Stimulated activated CD8-positive, alpha-beta memory T cell treated with anti-CD3 and anti-CD28 coated beads, Interleukin-15, amount 100 ng/mL, for 1 hour (primary cell): ENCODE measurements around the gene ASCC3.

Experiments
- DNase-seq: peaks from one replicate; pipeline ENCODE4 v3.0.0-alpha.2; 2020; ENCODE audit warnings: low read depth

ASCC3 gene

GRCh38 chr6:100491952-100492670 is 389.0 kb downstream of the ASCC3 start:
- no peak for DNase-seq

GRCh38 chr6:100490065-100490464 is 391.1 kb downstream of the ASCC3 start:
- DNase-seq, result no peak

DNA sequence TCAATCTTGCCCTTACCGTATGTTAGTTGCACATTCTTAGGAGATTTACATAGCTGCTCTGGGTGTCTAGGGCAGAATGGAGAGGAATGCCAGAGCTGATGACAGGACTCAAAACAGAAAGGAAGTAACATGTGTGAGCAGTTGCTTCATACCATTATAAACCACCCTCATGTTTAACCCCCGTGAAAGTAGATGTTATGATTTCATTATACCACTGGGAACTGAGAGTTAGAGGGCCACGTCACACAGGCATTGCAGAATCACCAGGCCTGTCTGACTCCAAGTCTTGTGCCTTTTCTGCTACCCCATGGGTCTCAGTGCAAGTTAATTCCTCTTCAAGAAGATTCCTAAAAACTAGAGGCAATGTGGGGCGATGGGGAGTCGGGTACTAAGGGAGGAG is 392.9 kb downstream of the ASCC3 start:
- no peak for DNase-seq

GRCh38 chr6:100487638-100488037 is 393.5 kb downstream of the ASCC3 start:
- no peak for DNase-seq

DNA sequence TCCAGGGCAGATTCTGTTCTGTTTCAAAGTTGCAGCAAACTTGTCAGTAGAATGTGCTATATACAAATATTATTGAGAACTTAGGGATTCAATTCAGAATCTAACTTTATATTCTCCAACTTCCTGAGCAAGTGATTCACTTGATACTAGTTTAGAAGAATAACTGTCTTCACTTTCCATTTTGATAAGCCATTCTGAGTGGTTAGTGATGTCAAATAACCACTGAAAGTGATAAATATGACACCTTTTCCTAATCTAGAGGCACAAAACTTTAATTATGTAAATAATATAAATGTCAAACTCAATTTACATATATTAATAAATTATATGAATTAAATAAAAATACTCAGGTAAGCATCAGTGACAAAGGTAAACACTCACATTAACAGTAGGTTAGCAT is 395.9 kb downstream of the ASCC3 start:
- DNase-seq, result no peak

GRCh38 chr6:100484474-100484873 is 396.7 kb downstream of the ASCC3 start:
- DNase-seq, result no peak

DNA sequence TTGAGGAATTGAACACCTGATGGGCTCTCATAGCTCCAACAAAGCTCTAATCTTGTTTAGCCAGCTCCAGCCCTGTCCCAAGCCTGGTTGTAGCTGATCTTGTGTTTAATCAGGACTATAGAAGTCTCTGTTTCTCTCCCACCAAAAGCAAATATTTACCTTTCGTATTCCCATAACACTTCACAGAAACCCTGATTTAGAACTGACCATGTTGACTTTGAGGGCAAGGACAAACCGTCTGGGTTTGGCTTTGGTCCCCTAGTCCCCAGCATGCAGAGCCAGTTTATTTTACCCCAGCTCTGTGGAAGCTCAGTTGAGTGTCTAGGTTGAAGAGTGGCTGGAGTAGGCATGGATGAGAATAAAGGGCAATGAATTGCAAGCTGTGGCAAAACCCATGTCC is 398.4 kb downstream of the ASCC3 start:
- DNase-seq, result no peak

GRCh38 chr6:100479179-100480035 is 401.7 kb downstream of the ASCC3 start:
- no peak for DNase-seq

GRCh38 chr6:100475554-100476320 is 405.4 kb downstream of the ASCC3 start:
- no peak for DNase-seq

GRCh38 chr6:100473182-100473581 is 407.9 kb downstream of the ASCC3 start:
- no peak for DNase-seq

GRCh38 chr6:100472674-100473073 is 408.5 kb downstream of the ASCC3 start:
- DNase-seq, result no peak

- no peak for DNase-seq
Observed at GRCh38 chr6:100470422-100471120, 410.6 kb downstream of the ASCC3 start.

DNA sequence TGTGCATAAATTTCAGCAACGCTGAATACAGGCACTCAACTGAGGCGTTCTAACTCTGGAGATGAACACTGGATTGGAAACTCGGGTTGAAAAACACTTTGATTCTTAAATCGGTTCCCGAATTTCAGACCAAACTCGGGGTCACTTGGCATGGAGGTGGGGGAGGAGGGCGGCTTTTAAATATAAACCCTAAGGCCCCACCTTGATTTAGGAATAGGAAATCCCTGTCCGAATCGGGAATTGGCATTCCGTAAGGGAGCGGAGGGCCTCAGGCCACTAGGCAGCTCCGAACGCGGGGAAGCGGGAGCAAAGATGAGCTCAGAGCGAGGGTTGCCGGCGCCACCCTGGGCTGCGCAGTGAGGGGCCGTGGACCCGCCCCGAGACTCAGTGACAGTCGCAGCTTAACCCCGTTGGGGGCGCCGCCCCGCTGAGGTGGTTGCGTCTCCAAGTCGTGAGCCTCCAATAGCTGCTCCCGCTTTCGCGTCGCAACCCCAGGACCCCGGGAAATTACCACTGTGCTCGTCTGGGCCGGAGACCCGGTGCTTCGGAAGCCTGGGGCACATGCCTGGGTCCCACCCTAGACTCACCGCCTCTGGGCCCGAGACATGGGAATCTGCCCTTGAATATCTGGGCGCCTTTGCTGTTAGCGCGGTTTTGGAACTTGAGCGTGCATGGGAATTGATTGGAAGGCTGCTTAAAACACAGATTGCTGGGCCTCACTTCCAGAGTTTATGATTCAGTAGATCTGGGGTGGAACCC is 411.8 kb downstream of the ASCC3 start:
- DNase-seq, result no peak

DNA sequence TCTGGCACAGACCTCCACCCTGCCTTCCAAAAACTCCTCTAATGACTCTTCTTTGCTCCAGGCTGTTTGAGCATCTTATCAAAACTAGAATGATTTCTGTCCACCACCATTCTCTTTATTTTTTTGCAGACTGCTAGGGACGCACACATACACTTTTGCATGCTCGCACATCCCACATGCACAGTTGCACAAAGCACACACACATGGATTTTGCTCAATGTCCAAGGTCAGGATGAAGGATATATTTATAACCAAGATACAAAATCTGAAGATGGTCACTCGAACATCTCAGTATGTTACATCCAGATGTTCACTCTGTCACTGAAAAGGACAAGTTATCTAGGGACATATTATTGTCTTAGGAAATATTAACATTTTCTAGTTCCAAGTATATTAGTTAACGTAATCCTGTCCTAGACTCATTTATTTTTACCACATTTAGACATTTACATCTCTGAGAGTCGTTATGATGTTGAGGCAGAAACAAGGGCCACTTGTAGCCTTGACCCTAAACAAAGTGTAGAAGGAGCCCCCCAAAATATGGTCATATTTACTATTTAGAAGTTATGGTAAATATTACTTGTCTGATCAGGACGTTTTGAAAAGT is 413.0 kb downstream of the ASCC3 start:
- DNase-seq, result no peak

DNA sequence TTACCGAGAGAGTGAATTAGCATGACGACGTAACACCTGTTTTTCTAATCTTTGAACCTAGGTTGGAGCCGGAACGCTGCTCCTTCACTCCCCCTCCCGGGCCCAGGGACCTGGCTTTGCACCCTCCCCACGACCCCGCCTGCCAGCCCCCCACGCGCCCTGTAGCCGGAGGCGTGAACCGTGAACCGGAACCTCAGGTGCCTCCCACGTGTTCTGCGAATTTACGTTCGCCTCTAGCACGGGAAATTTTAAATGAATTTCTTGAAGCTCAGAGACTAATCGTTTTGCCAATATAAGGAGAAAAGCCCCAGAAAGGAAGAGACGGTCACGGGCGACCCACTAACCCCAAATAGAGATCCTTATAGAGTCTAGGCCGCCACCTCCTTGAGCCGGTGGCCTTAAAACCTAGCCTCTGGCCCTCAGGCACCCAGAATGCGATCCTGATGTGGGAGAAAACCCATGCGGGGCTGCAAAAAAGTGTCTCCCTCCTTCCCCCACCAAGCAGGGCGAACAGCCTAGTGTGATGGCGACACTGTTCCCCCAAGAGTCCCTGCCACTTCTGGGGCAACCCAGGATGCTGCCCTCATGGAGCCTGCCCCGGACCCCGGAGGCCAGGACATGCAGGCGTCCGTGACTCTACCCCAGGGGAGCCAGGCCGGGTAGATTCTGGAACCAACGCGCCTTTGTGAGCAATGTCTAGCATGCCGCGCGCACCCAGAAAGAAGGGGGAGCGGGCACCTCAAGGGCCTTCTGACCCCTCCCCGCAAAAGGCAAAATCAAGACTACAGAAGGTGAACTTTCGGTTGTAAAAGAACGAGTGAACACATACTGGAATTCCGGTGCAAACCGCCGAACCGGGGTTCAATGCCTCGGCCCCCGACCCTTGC is 413.8 kb downstream of the ASCC3 start:
- DNase-seq, result no peak

GRCh38 chr6:100466410-100467128 is 414.6 kb downstream of the ASCC3 start:
- DNase-seq, result no peak

GRCh38 chr6:100465701-100466409 is 415.3 kb downstream of the ASCC3 start:
- DNase-seq, result no peak

GRCh38 chr6:100464903-100465700 is 416.0 kb downstream of the ASCC3 start, which contains the start of gene SIM1:
Gene SIM1, minus strand, starts transcription at chr6:100464921. Its CDS starts 1,453 bp downstream, at chr6:100463468.
- no peak for DNase-seq
